Osteoblast (primary cell): ENCODE data around the gene ZBTB24. TPM values are rescaled to one million over a fixed set of nuclear protein-coding genes. Genes with fewer than 3 reads are reported as not detected.

ENCODE experiments used
- DNase-seq: peaks from one replicate; pipeline ENCODE4 v3.0.0; 2011; ENCODE audit warnings: low spot score, mixed read lengths; ENCODE audit not compliant: insufficient read length; ENCODE audit errors: missing footprints
- H2AFZ ChIP-seq: 2 replicates; pipeline ENCODE4 v1.6.0; 2011; ENCODE audit warnings: mild to moderate bottlenecking, low read length
- H3K27ac ChIP-seq: 2 replicates; pipeline ENCODE4 v1.5.1; 2011; ENCODE audit warnings: mild to moderate bottlenecking, low read depth, low read length, moderate library complexity
- H3K27me3 ChIP-seq: 2 replicates; pipeline ENCODE4 v1.6.0; 2012; ENCODE audit warnings: mild to moderate bottlenecking, control low read depth, inconsistent platforms, low read length, moderate library complexity; ENCODE audit not compliant: insufficient read depth
- H3K36me3 ChIP-seq: 2 replicates; pipeline ENCODE4 v1.5.1; 2011; ENCODE audit warnings: mild to moderate bottlenecking, low read length, control low read depth, moderate library complexity; ENCODE audit not compliant: insufficient read depth
- H3K4me1 ChIP-seq: 2 replicates; pipeline ENCODE4 v1.5.1; 2011; ENCODE audit warnings: mild to moderate bottlenecking, low read length, control low read depth, moderate library complexity; ENCODE audit not compliant: insufficient read depth
- H3K4me2 ChIP-seq: 2 replicates; pipeline ENCODE4 v1.6.0; 2011; ENCODE audit warnings: mild to moderate bottlenecking, low read length; ENCODE audit not compliant: insufficient read depth
- H3K4me3 ChIP-seq: fragments of 200-600 bp; sonication (generic); 3 replicates; pipeline ENCODE4 v1.5.1; 2012; ENCODE audit warnings: mild to moderate bottlenecking, low read length, inconsistent platforms; ENCODE audit not compliant: insufficient read depth
- H3K79me2 ChIP-seq: 2 replicates; pipeline ENCODE4 v1.6.0; 2012; ENCODE audit warnings: mild to moderate bottlenecking, low read length, control low read depth, inconsistent platforms; ENCODE audit not compliant: insufficient read depth
- H3K9me3 ChIP-seq: 2 replicates; pipeline ENCODE4 v1.5.1; 2011; ENCODE audit warnings: low read depth, low read length, control low read depth
- H4K20me1 ChIP-seq: 2 replicates; pipeline ENCODE4 v1.6.0; 2012; ENCODE audit warnings: mild to moderate bottlenecking, low read length, control low read depth; ENCODE audit not compliant: insufficient read depth
- CTCF ChIP-seq: IDR thresholded peaks from 2 replicates; pipeline ENCODE4 v1.5.1; 2011; ENCODE audit warnings: mild to moderate bottlenecking, low read depth, low read length, moderate library complexity; ENCODE audit errors: extremely low read depth
- total RNA-seq: library from RNA; depleted of rRNA; stranded (reverse); fragments of >200 nt; gene quantifications from 2 replicates; pipeline ENCODE4 v1.2.3, GENCODE V29; 2012

The ZBTB24 gene
- total RNA-seq, 1 donor: 8.7 TPM

DNA sequence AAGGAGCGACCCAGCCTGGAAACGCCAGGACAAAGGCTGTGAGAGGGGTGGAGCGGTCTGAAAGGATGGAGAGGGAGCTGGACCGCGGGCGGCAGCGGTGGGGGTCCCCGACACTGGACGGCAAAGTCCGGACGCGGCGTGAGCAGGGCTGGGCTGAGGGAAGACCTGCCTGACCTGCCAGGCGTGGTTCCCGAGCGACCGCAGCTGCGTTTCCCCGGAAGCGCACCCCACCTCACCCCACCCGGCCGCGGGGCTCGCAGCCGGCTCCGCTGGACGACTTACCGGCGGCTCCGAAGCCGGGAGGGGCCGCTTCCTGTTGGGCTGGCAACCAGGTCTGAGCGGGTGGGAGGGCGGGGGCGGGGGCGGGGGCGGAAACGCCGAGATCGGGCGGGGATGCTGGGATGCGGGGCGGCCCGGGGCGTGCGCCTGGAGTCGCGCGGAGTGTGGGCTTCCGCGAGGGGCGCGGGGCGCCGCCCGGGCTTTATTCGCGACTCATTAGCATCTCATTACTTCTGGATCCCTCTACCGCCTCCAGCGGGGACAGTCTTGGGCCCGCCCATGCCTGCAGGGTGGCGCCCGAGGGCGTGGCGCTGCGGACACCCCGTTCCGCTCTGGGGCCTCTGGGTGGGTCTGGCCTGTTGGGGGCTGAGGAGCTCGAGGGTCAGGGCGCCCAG lies 27.4 kb downstream of the ZBTB24 start, which contains the start of gene MICAL1:
Gene MICAL1 (minus strand): TSS at position 336 of the 674 bp plus-strand sequence. CDS start 1,576 bp downstream, outside the sequence.
- H2AFZ ChIP-seq: peak within 1 kb of the TSS; percentile 92
- TF ChIP-seq CTCF: peak; percentile 19

DNA sequence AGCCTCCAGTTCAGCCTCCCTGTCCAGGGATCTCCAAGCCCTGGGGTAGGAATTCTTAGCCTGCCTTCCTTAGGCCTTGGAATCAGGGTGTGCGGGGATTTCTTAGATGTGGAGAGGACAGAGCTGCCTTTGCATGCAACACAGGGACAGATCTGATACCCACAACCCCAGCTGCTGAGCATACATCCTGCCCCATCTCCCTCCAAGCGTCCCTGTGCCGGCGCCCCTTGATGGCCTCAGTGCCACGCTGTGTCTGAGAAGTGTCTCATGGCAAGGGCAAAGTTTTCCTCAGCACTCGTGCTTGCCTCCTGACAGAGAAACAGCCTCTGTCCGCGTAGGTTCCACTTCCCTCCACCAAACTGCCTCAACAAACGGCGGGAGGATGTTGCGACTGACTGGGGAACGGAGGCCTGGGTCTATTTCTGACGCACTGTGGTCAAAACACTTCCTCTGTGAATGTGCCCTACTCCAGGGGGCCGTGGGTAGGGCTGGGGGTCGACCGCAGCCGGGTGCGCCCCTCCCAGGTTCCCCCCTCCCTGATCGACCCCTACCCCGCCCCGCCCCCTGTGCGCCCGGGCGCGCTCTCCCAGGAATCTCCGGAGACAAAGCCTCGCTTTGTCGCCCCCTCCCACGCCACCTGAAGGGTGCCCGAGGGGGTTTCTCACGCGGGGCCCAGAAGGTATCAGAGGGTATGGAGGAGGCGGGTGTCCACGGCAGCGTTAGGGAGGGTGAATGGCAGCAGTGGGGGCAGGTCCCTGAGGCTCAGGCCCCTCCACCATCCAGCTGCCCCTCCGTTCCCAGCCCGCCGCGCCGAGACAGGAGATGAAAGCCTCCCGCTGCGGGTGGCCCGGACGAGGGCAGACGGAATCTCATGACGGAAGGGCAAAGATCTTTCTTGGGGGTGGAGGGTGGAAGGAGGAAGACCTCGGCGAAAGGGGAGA lies 28.3 kb downstream of the ZBTB24 start:
- Histone ChIP-seq H4K20me1 (no peaks in the 10 kb centered on the region), H3K4me1 (peaks cover 4% of the 10 kb centered on the region), H2AFZ (peak overlapping the region; percentile 92), H3K9me3 (no peaks in the 10 kb centered on the region), H3K79me2 (no peaks in the 10 kb centered on the region), H3K27me3 (no peaks in the 10 kb centered on the region), H3K36me3 (peaks cover 4% of the 10 kb centered on the region), H3K4me3 (peak overlapping the region; percentile 79), H3K27ac (no peak overlapping the region), H3K4me2 (peak overlapping the region; percentile 90)
- peak; percentile 91 for DNase-seq
- no peak for TF ChIP-seq CTCF

More for the DNA sequence above, 27.4 kb downstream of the ZBTB24 start, which contains the start of gene MICAL1:
- H3K79me2 ChIP-seq: no peaks in the 10 kb centered on the region
- H3K4me2 ChIP-seq: peak within 1 kb of the TSS; percentile 90
- H3K9me3 ChIP-seq: no peaks in the 10 kb centered on the region
- peak; percentile 87 for DNase-seq
- peaks cover 4% of the 10 kb centered on the region for H3K36me3 ChIP-seq
- no peaks in the 10 kb centered on the region for H3K27me3 ChIP-seq
- H4K20me1 ChIP-seq: no peaks in the 10 kb centered on the region
- H3K27ac ChIP-seq: no peak within 1 kb of the TSS
- peak within 1 kb of the TSS; percentile 79 for H3K4me3 ChIP-seq
- H3K4me1 ChIP-seq: peaks cover 4% of the 10 kb centered on the region

DNA sequence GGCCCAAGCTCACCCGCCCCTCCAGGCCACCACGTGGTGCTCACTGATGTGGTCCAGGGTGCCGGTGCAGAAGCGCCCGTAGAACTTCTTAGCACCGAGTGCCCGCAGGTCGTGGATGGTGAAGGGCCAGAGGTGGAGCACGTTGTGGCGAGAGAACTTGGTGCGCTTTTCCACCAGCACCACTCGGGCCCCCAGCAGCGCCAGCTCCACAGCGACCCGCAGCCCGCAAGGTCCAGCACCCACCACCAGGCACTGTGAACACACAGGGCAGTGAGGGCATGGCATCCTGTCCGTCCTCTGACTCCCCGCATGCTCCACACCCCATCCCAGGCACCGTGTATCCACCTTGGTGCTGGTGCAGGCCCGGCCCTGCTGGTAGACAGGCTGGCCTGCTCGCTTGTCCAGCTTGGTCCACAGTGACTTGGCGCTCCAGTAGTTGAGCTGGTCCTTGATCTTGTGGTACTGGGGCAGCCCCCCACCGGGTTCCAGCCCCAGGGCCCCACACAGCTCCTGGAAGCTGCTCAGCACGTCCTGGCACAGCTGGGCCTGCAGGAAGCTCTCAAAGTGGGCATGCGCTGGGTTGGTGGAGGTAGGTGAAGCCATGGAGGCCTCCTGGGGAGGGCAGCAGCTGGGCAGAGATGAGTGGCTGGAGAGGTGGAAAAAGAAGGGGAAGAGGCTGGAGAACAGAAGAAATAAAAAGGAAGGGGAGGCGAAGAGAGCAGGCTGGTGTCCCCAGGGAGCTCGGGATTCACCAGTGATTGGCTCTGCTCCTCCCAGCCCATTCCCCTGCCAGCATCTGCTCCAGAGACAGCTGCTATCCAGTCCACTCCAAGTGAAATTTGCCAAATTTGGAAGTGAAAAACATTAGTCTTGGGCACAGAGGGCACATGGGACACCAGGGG lies 29.2 kb downstream of the ZBTB24 start:
- H3K4me2 ChIP-seq: no peak overlapping the region
- peaks cover 4% of the 10 kb centered on the region for H3K36me3 ChIP-seq
- no peaks in the 10 kb centered on the region for H3K79me2 ChIP-seq
- DNase-seq: no peak
- no peaks in the 10 kb centered on the region for H4K20me1 ChIP-seq
- H2AFZ ChIP-seq: no peak overlapping the region
- no peak for TF ChIP-seq CTCF
- H3K4me3 ChIP-seq: no peak overlapping the region
- H3K4me1 ChIP-seq: peaks cover 4% of the 10 kb centered on the region
- no peaks in the 10 kb centered on the region for H3K9me3 ChIP-seq
- no peak overlapping the region for H3K27ac ChIP-seq
- H3K27me3 ChIP-seq: no peaks in the 10 kb centered on the region
